Measurements from ENCODE around the gene FLRT1. TPM values are rescaled to one million over a fixed set of nuclear protein-coding genes. Genes with fewer than 3 reads are reported as not detected.

The FLRT1 gene
- total RNA-seq, 2 donors from 2014 or later = not detected

DNA sequence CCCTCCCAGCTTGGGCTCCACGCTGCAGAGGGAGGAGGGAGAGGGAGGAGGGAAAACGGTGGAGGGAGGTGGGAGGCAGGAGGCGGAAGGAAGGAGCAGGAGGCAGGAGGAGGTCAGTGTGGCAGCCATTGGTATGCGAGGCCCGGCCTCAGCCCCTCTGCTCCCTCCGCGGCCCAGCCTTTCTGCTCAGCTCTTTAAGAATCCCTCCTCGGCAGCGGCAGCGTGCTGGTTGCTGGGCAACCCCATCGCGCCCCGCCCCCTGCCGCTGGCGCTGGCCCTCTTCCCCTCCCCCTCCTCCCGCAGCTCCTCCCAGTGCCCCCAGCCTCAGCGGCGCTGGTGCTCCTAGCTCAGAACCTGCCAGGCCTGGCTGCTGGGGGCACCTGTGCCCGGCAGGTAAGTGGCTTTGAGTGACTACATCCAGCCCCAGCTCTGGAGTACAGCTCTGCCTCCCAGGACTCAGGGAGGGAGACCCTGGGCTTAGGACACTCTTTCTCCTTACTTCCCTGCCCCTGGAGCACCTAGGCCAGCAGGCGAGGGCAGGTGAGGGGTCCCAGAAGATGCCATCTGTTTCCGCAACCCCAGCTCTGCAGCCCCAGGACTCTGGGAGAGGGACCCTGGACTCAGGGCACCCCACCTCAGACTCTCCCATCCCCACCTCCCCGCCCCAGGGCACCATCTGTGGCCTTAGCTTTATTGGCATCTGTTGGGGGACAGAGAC lies 7.2 kb upstream of the FLRT1 start:
- peaks cover 24% of the 10 kb centered on the region for H3K27me3 ChIP-seq (ENCODE audit: control insufficient read depth, insufficient read depth, low read length, poor library complexity, severe bottlenecking)
- no peaks in the 10 kb centered on the region for H3K9me3 ChIP-seq (ENCODE audit: control insufficient read depth, low read length)
- no peak overlapping the region for H3K4me3 ChIP-seq (ENCODE audit: low read length)
- no peak overlapping the region for H3K9ac ChIP-seq (ENCODE audit: extremely low read depth, low read length, poor library complexity, severe bottlenecking)
- Mint-ChIP-seq H3K27ac (no peak overlapping the region), H3K4me3 (no peak overlapping the region), H3K9me3 (no peaks in the 10 kb centered on the region), H3K4me1 (peaks cover 15% of the 10 kb centered on the region), H3K27me3 (ENCODE audit: insufficient read depth) (peaks cover 64% of the 10 kb centered on the region), H3K36me3 (ENCODE audit: low read depth) (no peaks in the 10 kb centered on the region)
- DNase-seq = peak; percentile 93
- H3K36me3 ChIP-seq (ENCODE audit: control insufficient read depth, insufficient read depth, low read length) = no peaks in the 10 kb centered on the region
- WGBS, 2 experiments (ENCODE audit: insufficient coverage in 1 of 2, insufficient read length in 1 of 2) = 18 to 22% methylated on average over 5 to 22 of the region's 22 CpGs
- H3K4me1 ChIP-seq (ENCODE audit: control insufficient read depth, insufficient read depth, low read length) = peaks cover 7% of the 10 kb centered on the region
- TF ChIP-seq, protein P1, sequence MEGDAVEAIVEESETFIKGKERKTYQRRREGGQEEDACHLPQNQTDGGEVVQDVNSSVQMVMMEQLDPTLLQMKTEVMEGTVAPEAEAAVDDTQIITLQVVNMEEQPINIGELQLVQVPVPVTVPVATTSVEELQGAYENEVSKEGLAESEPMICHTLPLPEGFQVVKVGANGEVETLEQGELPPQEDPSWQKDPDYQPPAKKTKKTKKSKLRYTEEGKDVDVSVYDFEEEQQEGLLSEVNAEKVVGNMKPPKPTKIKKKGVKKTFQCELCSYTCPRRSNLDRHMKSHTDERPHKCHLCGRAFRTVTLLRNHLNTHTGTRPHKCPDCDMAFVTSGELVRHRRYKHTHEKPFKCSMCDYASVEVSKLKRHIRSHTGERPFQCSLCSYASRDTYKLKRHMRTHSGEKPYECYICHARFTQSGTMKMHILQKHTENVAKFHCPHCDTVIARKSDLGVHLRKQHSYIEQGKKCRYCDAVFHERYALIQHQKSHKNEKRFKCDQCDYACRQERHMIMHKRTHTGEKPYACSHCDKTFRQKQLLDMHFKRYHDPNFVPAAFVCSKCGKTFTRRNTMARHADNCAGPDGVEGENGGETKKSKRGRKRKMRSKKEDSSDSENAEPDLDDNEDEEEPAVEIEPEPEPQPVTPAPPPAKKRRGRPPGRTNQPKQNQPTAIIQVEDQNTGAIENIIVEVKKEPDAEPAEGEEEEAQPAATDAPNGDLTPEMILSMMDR (conservative IDR thresholded peaks at IDR 0.05) = no peak
- H3K27ac ChIP-seq (ENCODE audit: low read depth, low read length) = peak overlapping the region; percentile 66

DNA sequence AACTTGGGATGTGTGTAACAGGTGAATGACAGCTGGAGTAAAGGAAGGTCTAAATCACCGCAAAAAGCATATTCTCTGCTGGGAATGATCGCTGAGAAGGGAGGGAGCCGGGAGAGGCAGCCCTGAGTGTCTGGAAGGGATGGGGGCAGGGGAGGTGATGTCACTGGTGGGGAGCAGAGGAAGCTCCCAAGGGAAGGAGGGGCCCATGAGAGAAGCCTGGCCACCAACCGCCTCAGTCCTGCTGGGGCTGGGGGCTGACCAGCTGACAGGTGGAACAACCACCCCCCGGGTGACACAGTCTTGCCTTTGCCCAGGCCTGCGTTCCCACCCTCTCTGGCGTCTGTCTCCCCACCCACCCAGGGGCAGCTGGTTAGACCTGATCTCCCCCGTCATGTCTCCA lies 6.0 kb upstream of the FLRT1 start:
- H3K27ac ChIP-seq (ENCODE audit: low read depth, low read length) = no peak overlapping the region
- H3K27me3 ChIP-seq (ENCODE audit: control insufficient read depth, insufficient read depth, low read length, poor library complexity, severe bottlenecking) = peaks cover 34% of the 10 kb centered on the region
- H3K4me3 Mint-ChIP-seq = no peak overlapping the region
- no peak for DNase-seq
- H3K4me1 ChIP-seq (ENCODE audit: control insufficient read depth, insufficient read depth, low read length) = peaks cover 7% of the 10 kb centered on the region
- TF ChIP-seq, protein P1 (conservative IDR thresholded peaks at IDR 0.05) = no peak
- H3K9me3 Mint-ChIP-seq = no peaks in the 10 kb centered on the region
- H3K36me3 ChIP-seq (ENCODE audit: control insufficient read depth, insufficient read depth, low read length) = no peaks in the 10 kb centered on the region
- no peaks in the 10 kb centered on the region for H3K9me3 ChIP-seq (ENCODE audit: control insufficient read depth, low read length)
- no peak overlapping the region for H3K4me3 ChIP-seq (ENCODE audit: low read length)
- no peak overlapping the region for H3K9ac ChIP-seq (ENCODE audit: extremely low read depth, low read length, poor library complexity, severe bottlenecking)
- 54 to 78% methylated on average over 3 to 8 of the region's 8 CpGs for WGBS, 2 experiments (ENCODE audit: insufficient coverage in 1 of 2, insufficient read length in 1 of 2)
- H3K4me1 Mint-ChIP-seq = peaks cover 15% of the 10 kb centered on the region
- no peak overlapping the region for H3K27ac Mint-ChIP-seq
- H3K27me3 Mint-ChIP-seq (ENCODE audit: insufficient read depth) = peaks cover 71% of the 10 kb centered on the region
- H3K36me3 Mint-ChIP-seq (ENCODE audit: low read depth) = no peaks in the 10 kb centered on the region

DNA sequence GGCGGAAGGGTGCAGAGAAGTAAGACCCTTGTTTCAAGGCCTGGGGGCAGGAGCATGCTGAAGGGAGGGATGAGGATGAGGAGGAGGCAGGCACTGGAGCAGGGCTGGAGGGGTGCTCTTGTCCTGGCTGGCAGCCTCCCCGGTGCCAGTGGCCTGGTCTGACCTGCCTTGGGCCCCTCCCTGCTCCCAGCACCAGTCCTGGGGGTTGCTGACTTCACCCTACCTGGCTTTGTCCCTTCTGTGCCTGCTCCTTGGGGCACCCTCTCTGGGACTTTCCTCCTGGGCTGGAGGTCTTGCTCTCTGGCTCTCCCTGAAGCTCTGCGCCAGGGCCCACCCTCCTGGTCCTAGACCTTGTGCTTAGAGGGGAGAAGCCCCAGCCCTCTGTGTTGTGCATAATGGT lies 4.7 kb upstream of the FLRT1 start:
- H3K4me1 ChIP-seq (ENCODE audit: control insufficient read depth, insufficient read depth, low read length) = peaks cover 7% of the 10 kb centered on the region
- peaks cover 42% of the 10 kb centered on the region for H3K27me3 ChIP-seq (ENCODE audit: control insufficient read depth, insufficient read depth, low read length, poor library complexity, severe bottlenecking)
- no peak overlapping the region for H3K9ac ChIP-seq (ENCODE audit: extremely low read depth, low read length, poor library complexity, severe bottlenecking)
- Mint-ChIP-seq H3K4me1 (peaks cover 12% of the 10 kb centered on the region), H3K27me3 (ENCODE audit: insufficient read depth) (peaks cover 80% of the 10 kb centered on the region), H3K4me3 (no peak overlapping the region), H3K27ac (no peak overlapping the region), H3K36me3 (ENCODE audit: low read depth) (no peaks in the 10 kb centered on the region), H3K9me3 (no peaks in the 10 kb centered on the region)
- H3K36me3 ChIP-seq (ENCODE audit: control insufficient read depth, insufficient read depth, low read length) = no peaks in the 10 kb centered on the region
- TF ChIP-seq, protein P1 (conservative IDR thresholded peaks at IDR 0.05) = no peak
- H3K4me3 ChIP-seq (ENCODE audit: low read length) = no peak overlapping the region
- no peak overlapping the region for H3K27ac ChIP-seq (ENCODE audit: low read depth, low read length)
- WGBS, 2 experiments (ENCODE audit: insufficient coverage in 1 of 2, insufficient read length in 1 of 2) = 91 to 100% methylated on average over 1 to 3 of the region's 3 CpGs
- no peak for DNase-seq
- H3K9me3 ChIP-seq (ENCODE audit: control insufficient read depth, low read length) = no peaks in the 10 kb centered on the region
